HL-60 (cell line): Measurements from ENCODE around the gene NHEJ1.

ENCODE experiments used
- GABPA ChIP-seq: IDR thresholded peaks from 2 replicates; pipeline ENCODE4 v1.6.1; 2012; ENCODE audit warnings: low read depth
- POLR2AphosphoS5 ChIP-seq: IDR thresholded peaks from 2 replicates; pipeline ENCODE4 v1.6.1; 2012; ENCODE audit warnings: low read depth
- REST ChIP-seq: IDR thresholded peaks from 2 replicates; pipeline ENCODE4 v1.6.1; 2012; ENCODE audit warnings: low read depth; ENCODE audit not compliant: insufficient replicate concordance
- SPI1 ChIP-seq: IDR thresholded peaks from 2 replicates; pipeline ENCODE4 v1.6.1; 2012; ENCODE audit warnings: low read depth, mild to moderate bottlenecking, borderline replicate concordance
- TF ChIP-seq, protein P1 (sequence below): IDR thresholded peaks from one replicate; pipeline ENCODE4 v1.5.1; 2011; ENCODE audit warnings: low read length, control low read depth, inconsistent platforms; ENCODE audit not compliant: insufficient read depth

DNA sequence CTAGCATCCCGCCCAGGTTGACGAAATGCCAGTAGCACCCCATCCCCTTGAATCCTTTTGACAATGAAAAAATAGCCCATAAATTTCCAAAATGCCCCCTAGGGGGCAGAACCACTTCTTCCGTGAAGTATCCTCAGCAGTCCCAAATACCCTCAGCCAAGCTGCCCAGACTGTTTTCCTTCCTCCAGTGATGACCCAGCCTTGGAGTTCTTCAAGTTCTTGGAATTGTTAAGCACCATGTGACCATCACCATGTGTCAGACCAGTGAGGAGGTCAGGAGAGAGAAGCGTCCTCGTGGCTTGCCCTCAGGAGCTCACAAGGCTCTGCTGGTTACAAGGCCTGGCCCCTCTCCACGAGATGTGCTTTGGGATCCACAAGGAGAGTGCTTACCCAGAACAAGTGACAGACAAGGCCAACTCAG lies 10.6 kb upstream of the NHEJ1 start:
- TF ChIP-seq, protein P1, sequence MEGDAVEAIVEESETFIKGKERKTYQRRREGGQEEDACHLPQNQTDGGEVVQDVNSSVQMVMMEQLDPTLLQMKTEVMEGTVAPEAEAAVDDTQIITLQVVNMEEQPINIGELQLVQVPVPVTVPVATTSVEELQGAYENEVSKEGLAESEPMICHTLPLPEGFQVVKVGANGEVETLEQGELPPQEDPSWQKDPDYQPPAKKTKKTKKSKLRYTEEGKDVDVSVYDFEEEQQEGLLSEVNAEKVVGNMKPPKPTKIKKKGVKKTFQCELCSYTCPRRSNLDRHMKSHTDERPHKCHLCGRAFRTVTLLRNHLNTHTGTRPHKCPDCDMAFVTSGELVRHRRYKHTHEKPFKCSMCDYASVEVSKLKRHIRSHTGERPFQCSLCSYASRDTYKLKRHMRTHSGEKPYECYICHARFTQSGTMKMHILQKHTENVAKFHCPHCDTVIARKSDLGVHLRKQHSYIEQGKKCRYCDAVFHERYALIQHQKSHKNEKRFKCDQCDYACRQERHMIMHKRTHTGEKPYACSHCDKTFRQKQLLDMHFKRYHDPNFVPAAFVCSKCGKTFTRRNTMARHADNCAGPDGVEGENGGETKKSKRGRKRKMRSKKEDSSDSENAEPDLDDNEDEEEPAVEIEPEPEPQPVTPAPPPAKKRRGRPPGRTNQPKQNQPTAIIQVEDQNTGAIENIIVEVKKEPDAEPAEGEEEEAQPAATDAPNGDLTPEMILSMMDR: peak; percentile 70
- TF ChIP-seq GABPA: no peak
- TF ChIP-seq REST: no peak
- TF ChIP-seq POLR2AphosphoS5: 0 out of 2 replicates have a peak, but pooled peaks have one; percentile 31
- no peak for TF ChIP-seq SPI1
